ENCODE results near the gene USP2.

The USP2 gene

GRCh38 chr11:119319136-119319699 lies 62.3 kb downstream of the USP2 start:
- ATAC-seq = no peak

GRCh38 chr11:119318240-119319135 lies 63.0 kb downstream of the USP2 start:
- ATAC-seq = no peak
- TF ChIP-seq ZNF565 (CRISPR knock-in tag; conservative IDR thresholded peaks at IDR 0.05; ENCODE audit: low read depth) = no peak
- TF ChIP-seq PPARA (CRISPR knock-in tag; IDR thresholded peaks at IDR 0.05; ENCODE audit: borderline replicate concordance) = no peak
- no peak for TF ChIP-seq ZNF70 (CRISPR knock-in tag; IDR thresholded peaks at IDR 0.05)
- TF ChIP-seq ZC3H10 (CRISPR knock-in tag; IDR thresholded peaks at IDR 0.05) = no peak
- TF ChIP-seq TCF4 (CRISPR knock-in tag; IDR thresholded peaks at IDR 0.05; ENCODE audit: borderline replicate concordance) = no peak
- no peak for TF ChIP-seq TSHZ2 (CRISPR knock-in tag; IDR thresholded peaks at IDR 0.05)
- no peak for TF ChIP-seq CREB5 (CRISPR knock-in tag; IDR thresholded peaks at IDR 0.05; ENCODE audit: low read depth)
- no peak for TF ChIP-seq GLIS3 (CRISPR knock-in tag; IDR thresholded peaks at IDR 0.05)
- TF ChIP-seq ISL1 (CRISPR knock-in tag; IDR thresholded peaks at IDR 0.05) = no peak

More at GRCh38 chr11:119319136-119319699, 62.3 kb downstream of the USP2 start:
- TF ChIP-seq OSR1 (CRISPR knock-in tag; IDR thresholded peaks at IDR 0.05) = no peak
- TF ChIP-seq CSRNP3 (CRISPR knock-in tag; IDR thresholded peaks at IDR 0.05) = no peak
- TF ChIP-seq ZNF565 (CRISPR knock-in tag; conservative IDR thresholded peaks at IDR 0.05; ENCODE audit: low read depth) = no peak
- TF ChIP-seq TOX (CRISPR knock-in tag; IDR thresholded peaks at IDR 0.05; ENCODE audit: borderline replicate concordance) = no peak
- no peak for TF ChIP-seq PATZ1 (CRISPR knock-in tag; IDR thresholded peaks at IDR 0.05; ENCODE audit: borderline replicate concordance)
- no peak for TF ChIP-seq ZNF8 (CRISPR knock-in tag; IDR thresholded peaks at IDR 0.05)
- no peak for TF ChIP-seq ARNTL (CRISPR knock-in tag; IDR thresholded peaks at IDR 0.05; ENCODE audit: borderline replicate concordance, low read depth)
- TF ChIP-seq BACH2 (CRISPR knock-in tag; IDR thresholded peaks at IDR 0.05; ENCODE audit: borderline replicate concordance) = no peak
- no peak for TF ChIP-seq ZC3H10 (CRISPR knock-in tag; IDR thresholded peaks at IDR 0.05)
- TF ChIP-seq POU6F1 (CRISPR knock-in tag; IDR thresholded peaks at IDR 0.05; ENCODE audit: borderline replicate concordance, low read depth) = no peak
- no peak for TF ChIP-seq ZFP30 (CRISPR knock-in tag; IDR thresholded peaks at IDR 0.05)
- no peak for TF ChIP-seq TSHZ2 (CRISPR knock-in tag; IDR thresholded peaks at IDR 0.05)
- no peak for TF ChIP-seq PPARA (CRISPR knock-in tag; IDR thresholded peaks at IDR 0.05; ENCODE audit: borderline replicate concordance)
- no peak for TF ChIP-seq GLIS3 (CRISPR knock-in tag; IDR thresholded peaks at IDR 0.05)
- no peak for TF ChIP-seq ISL1 (CRISPR knock-in tag; IDR thresholded peaks at IDR 0.05)
- TF ChIP-seq ESRRG (CRISPR knock-in tag; IDR thresholded peaks at IDR 0.05) = no peak
- no peak for TF ChIP-seq ZNF70 (CRISPR knock-in tag; IDR thresholded peaks at IDR 0.05)

Data from SK-N-SH treated with all-trans-retinoic acid at 6 μM for 48 hours (cell line).